Vagina (tissue), 2 donors: ENCODE results near the gene SKA2. TPM values are rescaled to one million over a fixed set of nuclear protein-coding genes. Genes with fewer than 3 reads are reported as not detected.

ENCODE experiments used
- DNase-seq, 2 donors: peaks; one replicate each; pipeline ENCODE4 v3.0.0-alpha.2; 2017; ENCODE audit errors: extremely low spot score in 2 of 2
- H3K27ac ChIP-seq: fragments of 200-600 bp; sonication (generic); one replicate; pipeline ENCODE4 v1.5.1; 2019
- H3K27me3 ChIP-seq: fragments of 200-600 bp; sonication (generic); one replicate; pipeline ENCODE4 v1.5.1; 2019
- H3K36me3 ChIP-seq, 2 donors: fragments of 200-600 bp; sonication (generic); one replicate each; pipeline ENCODE4 v1.5.1; 2017 to 2019
- H3K4me1 ChIP-seq: fragments of 200-600 bp; sonication (generic); one replicate; pipeline ENCODE4 v1.5.1; 2019
- H3K4me3 ChIP-seq, 2 donors: fragments of 200-600 bp; sonication (generic); 1 replicate in 1 of 2; 2 replicates in 1 of 2; pipeline ENCODE4 v1.5.1; 2016 to 2019
- H3K9me3 ChIP-seq: fragments of 200-600 bp; sonication (generic); one replicate; pipeline ENCODE4 v1.5.1; 2019
- POLR2A ChIP-seq, 2 donors: fragments of 450-650 bp; IDR thresholded peaks; one replicate each; pipeline ENCODE4 v1.6.1; 2017; ENCODE audit warnings: antibody characterized with exemption in 2 of 2, mild to moderate bottlenecking in 2 of 2, moderate library complexity in 2 of 2
- POLR2AphosphoS5 ChIP-seq, 2 donors: sonication (generic); formaldehyde crosslinking; IDR thresholded peaks; one replicate each; pipeline ENCODE4 v1.9.0; 2017; ENCODE audit warnings: antibody characterized with exemption in 2 of 2, mild to moderate bottlenecking in 2 of 2, low read depth in 1 of 2; ENCODE audit not compliant: insufficient read depth in 1 of 2
- intact Hi-C: fragments of 100-400 bp; cut with DNase I; formaldehyde crosslinking; loops from one replicate; pipeline ENCODE4 v1.15.1; 2023
- microRNA counts, 2 donors: library from miRNA; unstranded; fragments of <30 nt; microRNA quantifications; one replicate each; lab custom pipeline; 2016 to 2017
- microRNA-seq: library from miRNA; unstranded; fragments of <30 nt; microRNA quantifications from one replicate; pipeline ENCODE4, GENCODE V29; 2017; ENCODE audit warnings: borderline number of aligned reads, borderline replicate concordance
- small RNA-seq: library from RNA; depleted of rRNA; stranded (forward); fragments of <200 nt; gene quantifications from one replicate; pipeline ENCODE3, GENCODE V24; 2016
- total RNA-seq: library from RNA; depleted of rRNA; stranded (reverse); fragments of >200 nt; gene quantifications from one replicate; pipeline ENCODE4 v1.2.3, GENCODE V29; 2016
- TF ChIP-seq, protein P1 (sequence below), 3 experiments: fragments of 450-650 bp in 2 of 3; fragments of 200-600 bp in 1 of 3; sonication (generic) in 1 of 3; IDR thresholded peaks; one replicate each; pipeline ENCODE4 v1.5.1; 2017 to 2019; ENCODE audit warnings: antibody characterized with exemption in 3 of 3, mild to moderate bottlenecking in 2 of 3, moderate library complexity in 2 of 3

The SKA2 gene
- total RNA-seq, 1 donor from 2014 or later = 143 TPM

DNA sequence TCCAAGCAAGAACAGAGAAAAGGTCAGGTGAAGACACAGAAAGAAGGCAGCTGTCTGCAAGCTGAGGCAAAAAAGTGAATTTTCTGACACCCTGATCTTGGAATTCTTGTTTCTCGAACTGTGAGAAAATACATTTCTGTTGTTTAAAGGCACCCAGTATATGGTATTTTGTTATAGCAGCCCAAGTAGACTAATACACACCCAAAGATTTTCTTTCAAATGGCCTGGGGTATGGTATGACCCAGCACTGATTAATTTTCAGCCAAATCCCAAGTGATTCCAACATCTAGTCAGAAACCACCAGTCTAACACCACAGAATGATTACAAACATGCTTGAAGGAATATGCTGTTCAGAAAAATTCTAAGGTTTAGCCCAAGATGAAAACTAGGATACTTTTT lies 85.1 kb downstream of the SKA2 start:
- Histone ChIP-seq H3K4me1 (no peaks in the 10 kb centered on the region), H3K27me3 (no peaks in the 10 kb centered on the region), H3K4me3 (no peak overlapping the region), H3K36me3 (peaks cover 0 to 20% of the 10 kb centered on the region in 2 donors), H3K27ac (no peak overlapping the region), H3K9me3 (no peaks in the 10 kb centered on the region)
- TF ChIP-seq POLR2A (IDR thresholded peaks at IDR 0.05) (no peak), POLR2AphosphoS5 (IDR thresholded peaks at IDR 0.05; ENCODE audit: insufficient read depth in 1 of 2, low read depth in 1 of 2) (no peak)
- TF ChIP-seq, protein P1, sequence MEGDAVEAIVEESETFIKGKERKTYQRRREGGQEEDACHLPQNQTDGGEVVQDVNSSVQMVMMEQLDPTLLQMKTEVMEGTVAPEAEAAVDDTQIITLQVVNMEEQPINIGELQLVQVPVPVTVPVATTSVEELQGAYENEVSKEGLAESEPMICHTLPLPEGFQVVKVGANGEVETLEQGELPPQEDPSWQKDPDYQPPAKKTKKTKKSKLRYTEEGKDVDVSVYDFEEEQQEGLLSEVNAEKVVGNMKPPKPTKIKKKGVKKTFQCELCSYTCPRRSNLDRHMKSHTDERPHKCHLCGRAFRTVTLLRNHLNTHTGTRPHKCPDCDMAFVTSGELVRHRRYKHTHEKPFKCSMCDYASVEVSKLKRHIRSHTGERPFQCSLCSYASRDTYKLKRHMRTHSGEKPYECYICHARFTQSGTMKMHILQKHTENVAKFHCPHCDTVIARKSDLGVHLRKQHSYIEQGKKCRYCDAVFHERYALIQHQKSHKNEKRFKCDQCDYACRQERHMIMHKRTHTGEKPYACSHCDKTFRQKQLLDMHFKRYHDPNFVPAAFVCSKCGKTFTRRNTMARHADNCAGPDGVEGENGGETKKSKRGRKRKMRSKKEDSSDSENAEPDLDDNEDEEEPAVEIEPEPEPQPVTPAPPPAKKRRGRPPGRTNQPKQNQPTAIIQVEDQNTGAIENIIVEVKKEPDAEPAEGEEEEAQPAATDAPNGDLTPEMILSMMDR (IDR thresholded peaks at IDR 0.05) = no peak
- intact Hi-C loops = no loop called here
- DNase-seq = no peak

DNA sequence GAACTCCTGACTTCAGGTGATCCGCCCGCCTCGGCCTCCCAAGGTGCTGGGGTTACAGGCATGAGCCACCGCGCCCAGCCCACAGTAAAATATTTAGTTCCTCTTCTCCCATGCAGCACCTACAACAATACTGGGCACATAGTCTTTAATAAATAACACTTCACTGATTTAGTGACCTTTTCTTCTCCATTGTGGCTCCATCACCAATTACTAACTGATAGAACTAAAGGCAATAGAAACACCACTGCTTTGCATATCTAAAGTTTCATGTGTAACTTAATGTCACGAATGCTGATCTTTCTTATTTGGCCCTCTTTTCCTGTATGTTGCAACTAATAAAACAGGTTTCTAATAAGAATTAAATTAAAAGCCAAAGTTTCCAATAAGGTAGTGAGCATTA lies 87.2 kb downstream of the SKA2 start:
- peaks cover 0 to 25% of the 10 kb centered on the region in 2 donors for H3K36me3 ChIP-seq
- intact Hi-C loops = no loop called here
- no peak for DNase-seq
- H3K9me3 ChIP-seq = no peaks in the 10 kb centered on the region
- no peaks in the 10 kb centered on the region for H3K27me3 ChIP-seq
- H3K4me1 ChIP-seq = no peaks in the 10 kb centered on the region
- TF ChIP-seq POLR2A (IDR thresholded peaks at IDR 0.05) = no peak
- TF ChIP-seq, protein P1 (IDR thresholded peaks at IDR 0.05) = no peak
- TF ChIP-seq POLR2AphosphoS5 (IDR thresholded peaks at IDR 0.05; ENCODE audit: insufficient read depth in 1 of 2, low read depth in 1 of 2) = no peak
- H3K27ac ChIP-seq = no peak overlapping the region
- H3K4me3 ChIP-seq = no peak overlapping the region

DNA sequence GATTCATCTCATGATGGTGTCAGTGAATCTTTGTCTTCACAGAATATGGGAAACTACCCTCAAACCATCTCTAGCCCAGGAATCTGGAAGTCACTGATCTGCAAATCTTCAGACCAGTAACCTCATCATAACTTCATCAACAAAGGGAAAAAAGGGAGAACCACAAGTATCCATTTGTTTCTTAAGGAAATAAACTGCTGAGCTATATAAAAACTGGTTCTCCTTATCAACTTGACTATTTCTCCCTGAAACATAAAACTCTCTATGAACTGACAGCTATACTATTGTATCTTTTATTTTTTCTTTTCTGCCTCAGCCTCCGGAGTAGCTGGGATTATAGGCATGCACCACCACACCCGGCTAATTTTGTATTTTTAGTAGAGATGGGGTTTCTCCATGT lies 87.6 kb downstream of the SKA2 start:
- no peak for TF ChIP-seq POLR2AphosphoS5 (IDR thresholded peaks at IDR 0.05; ENCODE audit: insufficient read depth in 1 of 2, low read depth in 1 of 2)
- Histone ChIP-seq H3K36me3 (peaks cover 0 to 25% of the 10 kb centered on the region in 2 donors), H3K27ac (no peak overlapping the region), H3K9me3 (no peaks in the 10 kb centered on the region), H3K4me3 (no peak overlapping the region), H3K4me1 (no peaks in the 10 kb centered on the region), H3K27me3 (no peaks in the 10 kb centered on the region)
- DNase-seq = no peak
- intact Hi-C loops = no loop called here

DNA sequence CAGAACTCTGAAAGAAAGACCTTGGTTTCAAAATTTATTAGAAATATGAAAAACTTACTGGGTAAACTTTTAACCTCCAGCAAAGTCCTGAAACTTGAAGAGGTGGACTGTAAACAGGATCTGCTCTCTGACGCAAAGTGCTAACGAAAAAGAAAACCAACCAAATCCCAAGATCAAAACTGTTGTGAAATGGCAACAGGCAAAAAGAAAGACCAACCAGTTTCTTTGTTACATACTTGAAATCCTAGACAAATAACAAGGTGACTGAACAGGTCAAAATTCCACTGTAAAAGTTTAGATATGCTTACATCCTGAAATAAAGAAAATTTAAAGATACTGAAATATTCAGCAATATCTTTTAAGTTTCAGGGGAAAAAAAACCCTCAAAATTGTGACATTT lies 92.5 kb downstream of the SKA2 start:
- no peaks in the 10 kb centered on the region for H3K27me3 ChIP-seq
- H3K27ac ChIP-seq = no peak overlapping the region
- H3K36me3 ChIP-seq = peaks cover 0 to 32% of the 10 kb centered on the region in 2 donors
- H3K4me1 ChIP-seq = no peaks in the 10 kb centered on the region
- no peak for DNase-seq
- H3K4me3 ChIP-seq = no peak overlapping the region
- intact Hi-C loops = no loop called here
- TF ChIP-seq POLR2A (IDR thresholded peaks at IDR 0.05) (no peak), POLR2AphosphoS5 (IDR thresholded peaks at IDR 0.05; ENCODE audit: insufficient read depth in 1 of 2, low read depth in 1 of 2) (no peak)
- TF ChIP-seq, protein P1 (IDR thresholded peaks at IDR 0.05) = no peak
- no peaks in the 10 kb centered on the region for H3K9me3 ChIP-seq

MicroRNAs within 50 kb of the gene (microRNA counts, 767-probe panel; counts per million panel counts)
- microRNA hsa-miR-301a-3p (lab: Ali Mortazavi, UCI) = 3,056 to 3,834 counts per million in 2 donors
- 2,950 to 3,572 counts per million in 2 donors for microRNA hsa-miR-454-3p (lab: Ali Mortazavi, UCI)

Small RNA genes within 50 kb of the gene (microRNA-seq; reads per million reads assigned to microRNA genes)
- gene MIR301A (19.6 reads per million, percentile 33 among the genes with 10 or more reads in this experiment), gene MIR454 (380 reads per million, percentile 68 among the genes with 10 or more reads in this experiment)

Small RNA genes within 50 kb of the gene (small RNA-seq; reads per million reads assigned to genes)
- gene MIR301A (8.2 reads per million, percentile 91 among the genes with 10 or more reads in this experiment), gene MIR454 (6.4 reads per million, percentile 90 among the genes with 10 or more reads in this experiment), gene RNU2-58P (not detected)

Other genes with a start within 250 kb of the SKA2 start
- gene TRIM37, start 48.3 kb downstream of the SKA2 start, total RNA-seq = 20.4 TPM
- gene PRR11, start 560 bp upstream of the SKA2 start, total RNA-seq = 7.9 TPM
- gene SMG8, start 54.8 kb upstream of the SKA2 start, total RNA-seq = 7.6 TPM
- 2.2 TPM for gene GDPD1, start 65.3 kb upstream of the SKA2 start, total RNA-seq
- 16.7 TPM for gene YPEL2, start 176.5 kb upstream of the SKA2 start, total RNA-seq